Endothelial cell of umbilical vein (primary cell): ENCODE results near the gene PSMA8. TPM values are rescaled to one million over a fixed set of nuclear protein-coding genes. Genes with fewer than 3 reads are reported as not detected.

ENCODE experiments used
- BruUV-seq: library from RNA; stranded (reverse); fragments of 400-500 nt; replicated peaks from 2 replicates; lab custom pipeline; 2021; lab: Mats Ljungman, UMichigan
- CTCF ChIA-PET: fragments of 300-600, 350-600 bp; sonication (Branson Sonifier 250); formaldehyde crosslinking; loops from one replicate; lab custom pipeline; 2021; ENCODE audit warnings: antibody characterized with exemption, inconsistent platforms; lab: Charles Lee
- POLR2A ChIA-PET: fragments of 300-600, 350-600 bp; sonication (Branson Sonifier 250); formaldehyde crosslinking; loops from one replicate; lab custom pipeline; 2021; ENCODE audit warnings: antibody characterized with exemption, inconsistent platforms; lab: Charles Lee
- DNase-seq: peaks from one replicate; pipeline ENCODE4 v3.0.0-alpha.2; 2011; ENCODE audit warnings: low read depth, low spot score
- FAIRE-seq: peaks from 2 replicates; lab custom pipeline; 2011; peaks lifted over from hg19 to GRCh38; lab: Jason Lieb, UNC
- H2AFZ ChIP-seq: 2 replicates; pipeline ENCODE4 v1.6.0; 2012; ENCODE audit warnings: low read depth, low read length, control low read depth, inconsistent platforms
- H3K27ac ChIP-seq: 2 replicates; pipeline ENCODE4 v1.5.1; 2011; ENCODE audit warnings: low read depth, mild to moderate bottlenecking, control low read depth, low read length, moderate library complexity; ENCODE audit not compliant: insufficient read depth
- H3K27me3 ChIP-seq, 2 experiments: 2 replicates each; pipeline versions ENCODE4 v1.6.0 to v1.6.1; 2011; ENCODE audit warnings: low read length in 2 of 2, mixed read lengths in 1 of 2; ENCODE audit not compliant: control insufficient read depth in 2 of 2, insufficient read depth in 2 of 2
- H3K36me3 ChIP-seq, 2 experiments: 2 replicates in 1 of 2; 3 replicates in 1 of 2; pipeline ENCODE4 v1.5.1; 2011; ENCODE audit warnings: low read length in 2 of 2, mild to moderate bottlenecking in 1 of 2, moderate library complexity in 1 of 2; ENCODE audit not compliant: control insufficient read depth in 2 of 2, insufficient read depth in 2 of 2; ENCODE audit errors: extremely low read depth in 1 of 2
- H3K4me1 ChIP-seq: 3 replicates; pipeline ENCODE4 v1.5.1; 2011; ENCODE audit warnings: mild to moderate bottlenecking, low read length; ENCODE audit not compliant: control insufficient read depth, insufficient read depth; ENCODE audit errors: extremely low read depth
- H3K4me2 ChIP-seq: 2 replicates; pipeline ENCODE4 v1.6.1; 2011; ENCODE audit warnings: low read length, control low read depth, mixed read lengths; ENCODE audit not compliant: insufficient read depth
- H3K4me3 ChIP-seq, 3 experiments: fragments of 200-600 bp in 1 of 3; sonication (generic), shearing (Covaris generic) in 1 of 3; replicated peaks in 1 of 3; 2 replicates each; pipeline ENCODE4 v1.5.1; 2011 to 2016; ENCODE audit warnings: control low read depth in 3 of 3, low read length in 3 of 3, mild to moderate bottlenecking in 2 of 3, inconsistent platforms in 1 of 3, low read depth in 1 of 3, moderate library complexity in 1 of 3; ENCODE audit not compliant: insufficient read depth in 1 of 3
- H3K79me2 ChIP-seq: 2 replicates; pipeline ENCODE4 v1.6.0; 2012; ENCODE audit warnings: low read length, inconsistent platforms; ENCODE audit not compliant: control insufficient read depth, insufficient read depth
- H3K9ac ChIP-seq: replicated peaks from 2 replicates; pipeline ENCODE3; 2011; ENCODE audit warnings: low read length, control low read depth; ENCODE audit not compliant: insufficient read depth; ENCODE audit errors: extremely low read depth
- H3K9me1 ChIP-seq: replicated peaks from 3 replicates; pipeline ENCODE4 v1.6.0; 2011; ENCODE audit warnings: mild to moderate bottlenecking, low read length; ENCODE audit not compliant: control insufficient read depth, insufficient read depth; ENCODE audit errors: extremely low read depth
- H3K9me3 ChIP-seq: replicated peaks from 2 replicates; pipeline ENCODE4 v1.5.1; 2012; ENCODE audit warnings: low read length, inconsistent platforms; ENCODE audit not compliant: control insufficient read depth, insufficient read depth
- H4K20me1 ChIP-seq: replicated peaks from 2 replicates; pipeline ENCODE3; 2011; ENCODE audit warnings: mild to moderate bottlenecking, low read length; ENCODE audit not compliant: control insufficient read depth, insufficient read depth; ENCODE audit errors: extremely low read depth
- EZH2 ChIP-seq: IDR thresholded peaks from 2 replicates; pipeline ENCODE4 v1.6.1; 2012; ENCODE audit warnings: borderline replicate concordance, low read depth, mild to moderate bottlenecking, moderate library complexity, low read length, inconsistent platforms; ENCODE audit not compliant: severe bottlenecking
- FOS ChIP-seq: IDR thresholded peaks from 2 replicates; pipeline ENCODE4 v1.6.1; 2011; ENCODE audit warnings: mild to moderate bottlenecking, low read length, moderate library complexity, borderline replicate concordance; ENCODE audit not compliant: insufficient read depth
- GATA2 ChIP-seq: IDR thresholded peaks from 2 replicates; pipeline ENCODE4 v1.7.0; 2011; ENCODE audit warnings: low read depth, mild to moderate bottlenecking, moderate library complexity, mixed read lengths, low read length; ENCODE audit not compliant: insufficient read length, insufficient read depth
- JUN ChIP-seq: IDR thresholded peaks from 2 replicates; pipeline ENCODE4 v1.6.1; 2011; ENCODE audit warnings: borderline replicate concordance, low read depth; ENCODE audit not compliant: insufficient read length, insufficient read depth
- MYC ChIP-seq: IDR thresholded peaks from one replicate; pipeline ENCODE4 v1.6.1; 2011; ENCODE audit warnings: mild to moderate bottlenecking, low read depth, low read length
- POLR2A ChIP-seq: IDR thresholded peaks from 2 replicates; pipeline ENCODE4 v1.6.1; 2012; ENCODE audit warnings: low read depth, mild to moderate bottlenecking, control low read depth, low read length
- POLR2AphosphoS5 ChIP-seq: IDR thresholded peaks from 2 replicates; pipeline ENCODE4 v1.6.1; 2012; ENCODE audit warnings: low read depth, mild to moderate bottlenecking, control low read depth, low read length, moderate library complexity; ENCODE audit not compliant: insufficient read depth
- dilution Hi-C: fragments of 300-500 bp; cut with MboI; formaldehyde crosslinking; loops from one replicate; pipeline ENCODE4 v1.15.0; 2019; ENCODE audit warnings: low sequenced_read_pairs; ENCODE audit not compliant: extremely low pct_ligation_motif_present
- intact Hi-C: fragments of 100-400 bp; cut with micrococcal nuclease; formaldehyde crosslinking; loops from one replicate; pipeline ENCODE4 v1.10.0; 2022
- polyA plus RNA-seq, 4 experiments: library from polyadenylated mRNA; depleted of rRNA in 3 of 4; stranded (reverse) in 3 of 4; unstranded in 1 of 4; fragments of >200 nt; gene quantifications; 2 replicates each; pipeline versions ENCODE4 v1.2.1 to v1.2.3, GENCODE V29; 2011 to 2012; ENCODE audit warnings: missing spikeins in 1 of 4
- total RNA-seq: library from RNA; stranded (reverse); gene quantifications from 2 replicates; pipeline ENCODE4 v1.2.3, GENCODE V29; 2021
- TF ChIP-seq, protein P1 (sequence below), 2 donors: IDR thresholded peaks; 1 replicate in 1 of 2; 2 replicates in 1 of 2; pipeline ENCODE4 v1.5.1; 2011; ENCODE audit warnings: low read length in 2 of 2, mild to moderate bottlenecking in 2 of 2, moderate library complexity in 2 of 2, control low read depth in 1 of 2, inconsistent platforms in 1 of 2, low read depth in 1 of 2; ENCODE audit not compliant: insufficient read depth in 1 of 2; ENCODE audit errors: extremely low read depth in 1 of 2
- TF ChIP-seq, protein P2 (sequence below): IDR thresholded peaks from 2 replicates; pipeline ENCODE4 v1.6.1; 2011; ENCODE audit not compliant: insufficient read depth, insufficient read length

The PSMA8 gene
- total and polyA plus RNA-seq, 2 donors (not counting 3 experiments of a cell fraction or from before 2014, with no cell fraction given): not detected

DNA sequence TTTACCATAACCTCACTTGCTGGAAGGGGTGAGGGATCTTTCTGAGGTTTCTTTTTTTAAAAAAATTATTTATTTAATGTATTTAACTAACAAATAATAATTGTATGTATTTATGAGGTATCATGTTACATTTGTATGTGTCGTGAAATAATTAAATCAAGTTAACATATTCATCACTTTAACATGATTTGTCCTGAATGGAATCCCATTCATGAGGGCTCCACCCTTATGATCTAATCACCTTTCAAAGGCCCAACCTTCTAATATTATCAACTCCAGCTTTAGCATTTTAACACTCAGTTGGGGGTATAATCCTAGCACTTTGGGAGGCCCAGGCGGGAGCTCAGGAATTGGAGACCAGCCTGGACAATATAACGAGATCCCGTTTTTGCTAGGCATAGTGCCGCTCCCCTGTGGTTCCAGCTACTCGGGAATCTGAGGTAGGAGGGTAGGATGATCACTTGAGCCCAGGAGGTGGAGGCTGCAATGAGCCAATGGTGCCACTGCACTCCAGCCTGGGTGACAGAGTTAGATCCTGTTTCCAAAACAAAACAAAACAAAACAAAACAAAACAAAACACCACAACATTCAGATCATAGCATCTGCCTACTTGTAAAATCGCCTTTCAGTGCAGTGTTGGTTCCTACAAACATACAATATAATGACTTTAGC lies 91.5 kb downstream of the PSMA8 start:
- CTCF ChIA-PET: no interaction called here
- H3K4me3 ChIP-seq: no peak overlapping the region
- H2AFZ ChIP-seq: no peak overlapping the region
- dilution Hi-C loops (no loop called here), intact Hi-C loops (loop anchor here (5.0 to 10.0 kb wide), 2 partner anchors 330 to 432 kb away; no protein-coding TSS in a partner anchor)
- no peaks in the 10 kb centered on the region for H3K9me3 ChIP-seq
- no peak for TF ChIP-seq FOS
- TF ChIP-seq POLR2AphosphoS5: no peak
- TF ChIP-seq, protein P1, sequence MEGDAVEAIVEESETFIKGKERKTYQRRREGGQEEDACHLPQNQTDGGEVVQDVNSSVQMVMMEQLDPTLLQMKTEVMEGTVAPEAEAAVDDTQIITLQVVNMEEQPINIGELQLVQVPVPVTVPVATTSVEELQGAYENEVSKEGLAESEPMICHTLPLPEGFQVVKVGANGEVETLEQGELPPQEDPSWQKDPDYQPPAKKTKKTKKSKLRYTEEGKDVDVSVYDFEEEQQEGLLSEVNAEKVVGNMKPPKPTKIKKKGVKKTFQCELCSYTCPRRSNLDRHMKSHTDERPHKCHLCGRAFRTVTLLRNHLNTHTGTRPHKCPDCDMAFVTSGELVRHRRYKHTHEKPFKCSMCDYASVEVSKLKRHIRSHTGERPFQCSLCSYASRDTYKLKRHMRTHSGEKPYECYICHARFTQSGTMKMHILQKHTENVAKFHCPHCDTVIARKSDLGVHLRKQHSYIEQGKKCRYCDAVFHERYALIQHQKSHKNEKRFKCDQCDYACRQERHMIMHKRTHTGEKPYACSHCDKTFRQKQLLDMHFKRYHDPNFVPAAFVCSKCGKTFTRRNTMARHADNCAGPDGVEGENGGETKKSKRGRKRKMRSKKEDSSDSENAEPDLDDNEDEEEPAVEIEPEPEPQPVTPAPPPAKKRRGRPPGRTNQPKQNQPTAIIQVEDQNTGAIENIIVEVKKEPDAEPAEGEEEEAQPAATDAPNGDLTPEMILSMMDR (IDR thresholded peaks at IDR 0.05; ENCODE audit: extremely low read depth in 1 of 2, insufficient read depth in 1 of 2, low read depth in 1 of 2, low read length in 2 of 2): no peak
- TF ChIP-seq POLR2A: no peak
- TF ChIP-seq JUN: no peak
- TF ChIP-seq, protein P2, sequence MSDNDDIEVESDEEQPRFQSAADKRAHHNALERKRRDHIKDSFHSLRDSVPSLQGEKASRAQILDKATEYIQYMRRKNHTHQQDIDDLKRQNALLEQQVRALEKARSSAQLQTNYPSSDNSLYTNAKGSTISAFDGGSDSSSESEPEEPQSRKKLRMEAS: no peak
- TF ChIP-seq GATA2: no peak
- no peak for TF ChIP-seq EZH2
- no peak for TF ChIP-seq MYC
- no peak overlapping the region for H3K27ac ChIP-seq
- BruUV-seq: no TSS peak
- no peaks in the 10 kb centered on the region for H3K9me1 ChIP-seq
- H3K36me3 ChIP-seq: no peaks in the 10 kb centered on the region
- peaks cover 11% of the 10 kb centered on the region for H3K4me1 ChIP-seq
- no peak for FAIRE-seq
- H3K9ac ChIP-seq: no peak overlapping the region
- H4K20me1 ChIP-seq: no peaks in the 10 kb centered on the region
- no peak for DNase-seq
- no peaks in the 10 kb centered on the region for H3K79me2 ChIP-seq
- POLR2A ChIA-PET: no interaction called here
- H3K27me3 ChIP-seq: peaks cover 6 to 17% of the 10 kb centered on the region in 2 experiments
- no peak overlapping the region for H3K4me2 ChIP-seq
